ENCODE results near the gene CACNA2D2.

DNA sequence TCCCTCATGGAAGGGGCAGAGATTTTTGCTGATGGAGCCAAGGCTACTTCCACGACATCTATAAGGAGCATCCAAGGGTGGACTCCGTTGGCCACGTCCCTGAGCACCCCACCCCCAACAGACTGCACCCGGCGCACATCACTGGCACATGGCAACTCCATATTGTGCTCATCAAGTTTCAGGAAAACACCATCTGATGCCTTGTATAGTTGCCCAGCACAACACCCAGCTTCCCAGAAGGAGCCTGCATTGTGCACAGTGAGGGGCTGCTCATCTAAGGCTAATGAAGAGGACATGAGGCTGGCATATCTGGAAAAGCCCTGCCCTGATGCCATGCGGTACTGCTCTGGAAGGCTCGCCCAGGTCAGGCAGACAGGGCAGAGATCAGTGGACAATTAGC is 15.0 kb upstream of the CACNA2D2 start:
- TF ChIP-seq, protein P1, sequence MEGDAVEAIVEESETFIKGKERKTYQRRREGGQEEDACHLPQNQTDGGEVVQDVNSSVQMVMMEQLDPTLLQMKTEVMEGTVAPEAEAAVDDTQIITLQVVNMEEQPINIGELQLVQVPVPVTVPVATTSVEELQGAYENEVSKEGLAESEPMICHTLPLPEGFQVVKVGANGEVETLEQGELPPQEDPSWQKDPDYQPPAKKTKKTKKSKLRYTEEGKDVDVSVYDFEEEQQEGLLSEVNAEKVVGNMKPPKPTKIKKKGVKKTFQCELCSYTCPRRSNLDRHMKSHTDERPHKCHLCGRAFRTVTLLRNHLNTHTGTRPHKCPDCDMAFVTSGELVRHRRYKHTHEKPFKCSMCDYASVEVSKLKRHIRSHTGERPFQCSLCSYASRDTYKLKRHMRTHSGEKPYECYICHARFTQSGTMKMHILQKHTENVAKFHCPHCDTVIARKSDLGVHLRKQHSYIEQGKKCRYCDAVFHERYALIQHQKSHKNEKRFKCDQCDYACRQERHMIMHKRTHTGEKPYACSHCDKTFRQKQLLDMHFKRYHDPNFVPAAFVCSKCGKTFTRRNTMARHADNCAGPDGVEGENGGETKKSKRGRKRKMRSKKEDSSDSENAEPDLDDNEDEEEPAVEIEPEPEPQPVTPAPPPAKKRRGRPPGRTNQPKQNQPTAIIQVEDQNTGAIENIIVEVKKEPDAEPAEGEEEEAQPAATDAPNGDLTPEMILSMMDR (conservative IDR thresholded peaks at IDR 0.05) = no peak
- TF ChIP-seq ZFX (IDR thresholded peaks at IDR 0.05) = no peak
